Inferior parietal cortex (tissue), 1 donor: ENCODE results near the gene CMTM7.

ENCODE experiments used
- DNase-seq: peaks from one replicate; pipeline ENCODE4 v3.0.0-alpha.2; 2016; ENCODE audit errors: extremely low spot score

The CMTM7 gene, protein sequence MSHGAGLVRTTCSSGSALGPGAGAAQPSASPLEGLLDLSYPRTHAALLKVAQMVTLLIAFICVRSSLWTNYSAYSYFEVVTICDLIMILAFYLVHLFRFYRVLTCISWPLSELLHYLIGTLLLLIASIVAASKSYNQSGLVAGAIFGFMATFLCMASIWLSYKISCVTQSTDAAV

DNA sequence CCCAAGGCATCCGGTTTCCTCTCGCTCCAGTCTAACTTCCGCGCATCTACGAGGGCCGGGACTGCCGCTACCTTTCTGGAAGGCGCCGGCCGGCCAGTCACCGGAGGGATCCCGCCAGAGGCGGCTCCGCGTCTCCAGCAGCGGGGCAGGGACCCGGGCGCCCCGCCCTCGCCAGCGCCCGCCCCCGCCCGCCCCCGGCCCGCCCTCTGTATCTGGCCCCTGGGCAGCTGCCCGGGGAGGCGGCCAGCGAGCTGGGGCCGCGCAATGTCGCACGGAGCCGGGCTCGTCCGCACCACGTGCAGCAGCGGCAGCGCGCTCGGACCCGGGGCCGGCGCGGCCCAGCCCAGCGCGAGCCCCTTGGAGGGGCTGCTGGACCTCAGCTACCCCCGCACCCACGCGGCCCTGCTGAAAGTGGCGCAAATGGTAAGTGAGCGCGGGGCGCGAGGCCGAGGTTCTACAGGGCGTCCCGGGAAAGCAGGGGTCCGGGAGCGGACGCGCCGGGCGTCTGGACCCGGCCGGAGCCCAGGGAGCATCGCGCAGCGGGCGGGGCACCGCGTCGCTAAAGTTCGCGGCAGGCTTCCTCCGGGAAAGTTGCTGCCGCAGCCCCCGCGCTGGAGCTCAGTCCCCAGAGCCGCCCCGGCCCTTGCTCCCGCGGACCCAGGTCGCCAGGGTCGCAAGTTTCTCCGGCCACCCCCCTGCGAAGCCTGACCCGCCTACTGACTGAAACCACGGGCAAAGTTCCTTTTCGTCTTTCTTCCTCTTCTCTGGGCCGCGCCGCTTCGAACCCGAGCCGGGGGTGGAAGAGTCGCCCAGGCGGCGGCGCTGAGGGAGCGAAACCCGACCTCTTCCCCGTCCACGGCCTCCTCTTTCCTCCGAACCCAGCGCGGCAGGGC is at the start of gene CMTM7:
TSS of gene CMTM7 (plus strand) at position 211 of the 893 bp plus-strand sequence. CDS start at position 265, 54 bp downstream.
- DNase-seq: no peak

DNA sequence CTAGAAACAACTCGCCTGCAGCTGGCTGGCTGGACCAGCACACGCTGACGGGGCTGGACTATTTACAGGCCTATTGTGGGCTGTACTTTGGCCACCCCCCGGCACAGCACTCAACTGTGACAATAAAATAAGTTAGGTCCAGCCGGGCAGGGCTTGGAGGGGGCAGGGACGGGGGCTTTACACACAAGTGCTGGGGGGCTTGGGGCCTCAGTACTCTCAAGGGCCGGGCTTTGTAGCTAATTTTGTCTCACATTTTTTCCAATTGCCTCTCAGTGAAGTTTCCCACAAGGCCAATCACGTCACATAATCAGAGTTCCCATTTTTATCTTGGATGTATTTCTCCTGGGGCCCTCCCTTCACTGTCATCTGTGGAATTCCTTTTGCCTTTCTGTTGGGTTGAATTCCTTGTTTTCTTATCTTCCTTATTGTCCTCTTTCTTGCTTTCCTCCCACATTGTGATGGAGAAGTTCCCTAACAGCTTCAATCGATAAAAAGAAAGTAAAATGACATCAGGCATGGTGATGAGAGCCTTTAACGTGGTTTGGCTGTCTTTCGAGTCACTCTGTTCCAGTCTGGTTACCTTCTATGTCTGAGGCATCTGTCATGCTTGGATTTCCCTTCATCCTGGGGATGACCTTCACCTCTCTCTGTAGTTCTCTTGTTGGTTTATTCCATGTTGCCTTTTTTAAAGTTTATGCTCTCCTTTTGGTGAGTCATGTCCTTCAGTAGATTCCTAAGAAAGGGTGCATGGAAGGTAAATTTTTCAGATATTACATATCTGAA is 44.1 kb upstream of the CMTM7 start:
- DNase-seq: no peak

DNA sequence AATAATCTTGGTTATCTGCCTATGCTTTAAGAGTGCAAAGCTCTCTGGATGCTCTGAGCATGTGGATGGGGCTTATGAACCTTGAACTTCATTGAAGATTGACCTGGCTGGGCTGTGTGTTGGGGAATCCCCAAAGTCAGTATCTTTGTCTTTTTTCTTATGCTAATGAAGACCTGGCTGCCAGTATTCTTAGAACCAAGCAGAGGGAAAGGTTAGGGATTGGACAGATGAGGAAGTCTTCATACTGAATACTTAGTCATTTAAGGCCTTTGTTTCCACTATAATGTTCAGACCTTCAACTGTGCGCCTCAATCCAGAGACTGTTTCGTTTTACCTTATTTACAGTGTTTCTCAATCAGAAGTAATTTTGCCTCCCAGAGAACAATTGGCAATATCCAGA is 42.5 kb upstream of the CMTM7 start:
- no peak for DNase-seq

DNA sequence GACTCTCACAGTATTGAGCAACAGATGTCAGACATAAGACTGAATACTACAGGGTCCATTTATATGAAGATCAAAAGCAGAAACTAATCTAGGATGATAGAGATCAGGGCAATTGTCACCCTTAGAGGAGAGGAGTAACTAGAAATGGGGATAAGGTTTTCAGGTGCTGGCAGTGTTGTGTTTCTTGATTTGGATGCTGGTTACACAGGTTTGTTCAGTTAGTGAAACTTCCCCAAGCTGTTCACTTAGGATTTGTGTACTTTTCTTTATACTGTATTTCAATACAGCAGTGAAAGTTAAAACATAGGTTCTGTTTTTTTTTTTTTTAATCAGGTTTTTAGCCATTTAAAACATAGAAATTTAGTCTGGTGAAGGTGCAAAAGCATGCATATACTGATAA is 39.1 kb upstream of the CMTM7 start:
- no peak for DNase-seq

DNA sequence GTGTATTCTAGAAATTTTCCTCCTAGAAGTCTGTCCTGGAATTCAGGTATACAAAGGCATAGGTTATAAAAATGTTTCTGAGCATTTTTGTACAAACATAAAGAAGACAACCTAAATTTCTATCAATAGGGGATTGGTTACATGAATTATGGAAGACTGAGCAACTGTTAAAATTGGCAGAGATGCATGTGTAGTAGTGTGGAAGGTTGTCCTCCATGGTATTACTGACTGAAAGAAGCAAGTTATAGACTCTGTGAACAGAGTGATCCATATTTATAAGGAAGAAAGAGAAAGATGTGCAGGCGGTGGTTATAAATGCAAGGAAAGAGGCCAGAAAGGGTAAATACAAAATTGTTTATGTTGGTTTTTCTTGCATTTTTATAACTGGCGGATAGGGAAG is 38.3 kb upstream of the CMTM7 start:
- DNase-seq: no peak

DNA sequence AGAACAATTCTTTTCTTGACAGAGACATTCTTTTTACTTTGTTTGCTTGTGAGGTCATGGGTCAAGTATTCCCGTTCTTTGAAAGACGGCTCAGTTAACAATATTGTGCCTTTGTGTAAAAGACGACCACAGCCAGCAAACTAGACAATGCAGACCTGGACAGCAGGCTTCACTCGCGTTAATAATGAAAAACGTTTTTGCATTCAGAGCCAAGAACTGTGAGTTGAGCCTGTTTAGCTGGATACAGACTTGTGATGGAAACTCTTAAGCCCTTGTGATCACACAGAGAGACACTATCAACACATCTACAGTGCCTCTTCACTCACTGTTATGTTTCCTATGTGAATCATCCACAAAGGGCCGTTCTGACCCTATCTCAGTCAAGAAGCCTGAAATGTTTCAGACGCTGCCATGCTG is 37.3 kb upstream of the CMTM7 start:
- no peak for DNase-seq

DNA sequence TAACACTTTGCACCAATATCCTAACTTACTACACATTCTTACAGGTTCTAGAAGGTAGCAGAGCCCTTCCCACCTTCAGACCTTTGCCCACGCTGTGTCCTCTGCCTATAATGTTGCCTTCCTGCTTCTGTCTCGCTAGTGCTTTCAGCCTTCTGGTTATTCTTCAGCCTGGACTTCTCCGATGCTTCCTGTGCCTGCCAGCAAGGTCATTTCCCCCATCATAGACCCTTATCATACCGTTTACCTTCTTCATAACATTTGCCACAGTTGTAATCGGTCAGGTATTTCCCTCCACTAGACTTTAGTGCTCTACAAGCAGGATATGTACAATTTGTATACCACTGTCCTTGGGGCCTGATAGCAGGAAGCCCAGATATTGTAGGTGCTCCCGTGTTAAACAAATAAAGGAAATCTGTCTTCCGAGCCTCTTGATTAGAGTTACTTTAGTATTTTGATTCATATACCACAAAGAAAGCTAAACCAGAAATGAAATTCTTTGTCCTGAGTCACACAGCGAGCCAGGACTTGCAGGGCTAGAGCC is 35.8 kb upstream of the CMTM7 start:
- DNase-seq: no peak

DNA sequence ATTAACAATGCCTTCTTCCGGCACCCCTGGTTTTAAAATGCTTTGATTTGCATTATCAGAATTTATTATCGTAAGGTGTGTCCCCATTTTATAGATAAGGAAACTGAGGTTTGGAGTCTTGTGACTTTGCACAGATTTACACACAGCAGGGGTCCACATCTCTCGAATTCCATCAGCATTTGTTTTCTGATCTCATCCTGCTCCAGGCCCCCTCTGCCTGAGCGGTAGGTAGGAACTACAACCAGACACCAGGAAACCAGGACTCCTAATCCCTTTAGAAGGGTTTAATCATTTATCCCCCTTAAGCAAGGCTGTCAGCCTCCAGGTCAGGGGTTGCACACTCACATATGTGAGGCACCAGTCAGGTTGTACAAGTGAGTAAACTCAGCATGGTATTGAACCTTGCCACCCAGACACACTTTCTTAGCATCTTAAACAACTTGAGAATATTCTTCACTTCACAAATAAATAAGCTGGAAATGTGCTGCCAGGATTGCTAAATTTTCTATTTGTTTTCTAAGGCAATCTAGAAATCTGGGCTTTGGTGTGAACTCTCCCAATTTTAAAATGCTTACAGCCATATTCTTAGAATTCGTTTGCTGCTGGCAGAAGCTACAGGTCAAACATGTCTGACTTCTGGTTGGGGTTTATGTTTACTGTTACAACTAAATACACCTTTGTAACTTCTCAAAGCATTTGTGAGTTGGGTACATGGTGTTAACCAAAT is 31.7 kb upstream of the CMTM7 start:
- no peak for DNase-seq

DNA sequence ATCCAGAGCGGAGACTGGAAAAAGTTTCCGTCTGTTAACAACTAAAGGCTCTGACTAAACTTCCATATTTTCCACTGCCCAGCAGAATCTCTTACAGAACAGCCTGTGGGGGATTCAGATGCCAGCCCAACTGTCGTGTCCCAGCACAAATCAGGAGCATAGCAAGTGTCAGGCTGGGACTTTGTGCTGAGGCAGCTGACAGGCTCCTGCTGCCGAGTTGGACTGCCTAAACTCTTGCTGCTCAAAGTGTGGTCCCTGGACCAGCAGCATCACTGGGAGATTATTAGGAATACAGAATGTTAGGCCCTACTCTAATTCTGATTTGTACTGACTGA is 31.2 kb upstream of the CMTM7 start:
- DNase-seq: no peak

DNA sequence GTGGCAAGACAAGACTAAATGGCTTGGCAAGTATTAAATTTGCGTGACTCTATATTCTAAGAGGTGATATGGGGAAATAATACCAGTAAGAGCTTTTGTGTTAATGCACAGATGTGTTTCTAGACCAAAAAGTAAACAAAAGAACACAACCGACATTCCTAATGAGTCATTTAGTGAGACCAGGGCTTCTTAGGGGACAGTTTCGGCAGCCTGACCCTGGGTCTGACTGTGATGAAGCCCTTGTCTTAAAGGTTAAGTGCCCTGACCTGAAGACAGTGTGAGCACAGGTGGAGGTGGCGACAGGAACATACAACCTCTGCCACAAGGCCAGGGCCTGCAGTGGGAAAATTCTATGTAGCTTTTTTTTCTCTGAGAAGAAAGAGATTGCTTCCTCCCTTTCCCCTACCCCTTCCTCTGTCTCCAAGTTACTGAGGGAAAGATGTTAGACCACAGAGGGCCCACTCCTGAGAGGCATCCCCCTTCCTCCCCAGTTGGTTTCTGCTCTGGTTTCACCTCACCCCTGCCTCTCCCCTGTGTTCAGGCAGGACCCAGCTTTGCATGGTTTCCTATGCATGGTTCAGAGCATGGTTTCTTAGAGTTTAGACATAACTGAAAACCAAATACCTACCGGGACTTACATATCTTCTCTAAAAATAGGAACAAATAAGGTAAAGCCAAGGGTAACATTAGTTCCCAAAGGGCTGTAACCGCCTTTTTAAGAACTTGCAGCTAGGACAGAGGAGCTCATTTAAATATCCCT is 24.8 kb upstream of the CMTM7 start:
- no peak for DNase-seq

DNA sequence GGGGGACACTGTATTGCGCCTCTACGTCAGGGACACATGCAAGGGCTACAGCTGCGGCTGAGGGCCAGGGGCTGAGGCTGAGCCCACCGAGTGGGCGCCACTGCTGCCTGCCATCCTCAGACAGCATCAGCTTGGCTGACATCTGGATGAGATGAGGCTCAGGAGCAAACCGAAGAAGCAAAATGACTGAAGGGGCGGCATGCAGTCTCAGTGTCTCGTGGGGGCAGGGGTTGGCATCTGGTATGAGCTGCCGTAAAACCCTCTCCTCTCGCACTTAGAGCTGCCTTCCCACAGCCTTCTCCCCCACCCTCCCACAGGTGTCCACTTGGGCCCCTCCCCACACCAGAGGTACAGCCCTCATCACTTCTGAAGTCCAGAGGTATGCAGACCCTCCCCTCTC is 24.2 kb upstream of the CMTM7 start:
- DNase-seq: no peak

DNA sequence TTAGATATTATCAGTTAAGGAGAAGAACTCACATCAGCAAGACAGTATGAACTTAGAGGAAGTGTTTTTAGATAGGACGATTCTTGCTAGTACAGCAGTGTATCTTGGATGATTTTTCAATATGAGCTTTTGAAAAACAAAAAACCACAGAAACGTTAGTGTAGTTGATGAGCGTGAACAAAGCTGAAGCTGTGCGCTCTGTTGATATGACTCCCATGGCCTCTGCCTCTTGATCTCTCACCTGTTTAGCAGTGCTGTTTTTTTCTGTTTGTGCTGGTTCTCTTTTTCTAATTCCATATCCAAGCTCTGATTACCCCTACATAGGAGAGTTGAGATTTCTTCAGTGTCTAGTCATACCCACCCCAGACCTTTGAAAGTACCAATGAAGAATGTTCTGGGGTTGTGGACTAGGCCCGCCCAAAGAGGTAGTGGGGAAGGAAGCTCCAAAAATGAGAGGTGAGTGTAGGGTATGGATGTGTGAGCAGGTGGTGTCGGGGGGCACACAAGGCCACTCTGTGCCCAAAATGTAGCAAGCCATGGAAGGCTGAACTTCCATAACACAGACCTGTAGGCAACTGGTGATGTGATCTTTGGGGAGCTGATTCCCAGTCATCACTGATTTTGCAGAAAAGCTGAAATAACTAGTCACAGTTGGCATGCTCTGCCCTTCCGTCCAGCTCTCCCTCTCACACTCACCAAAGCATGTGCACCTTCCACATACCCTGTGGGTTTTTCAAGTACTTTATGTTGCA is 20.0 kb upstream of the CMTM7 start:
- DNase-seq: no peak

DNA sequence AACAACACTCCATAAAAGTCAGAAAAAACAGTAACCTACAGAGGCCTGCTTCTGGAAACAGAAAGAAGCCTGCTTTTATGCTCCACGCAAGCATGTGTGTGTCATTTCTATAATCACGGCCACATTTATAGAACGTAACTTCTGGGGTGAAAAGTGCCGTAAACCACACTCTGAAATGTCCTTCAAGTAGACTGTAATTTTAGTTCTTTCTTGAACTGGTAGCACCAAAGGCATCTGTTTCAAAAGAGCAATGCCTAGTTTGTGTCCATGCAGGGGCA is 19.5 kb upstream of the CMTM7 start:
- DNase-seq: no peak

DNA sequence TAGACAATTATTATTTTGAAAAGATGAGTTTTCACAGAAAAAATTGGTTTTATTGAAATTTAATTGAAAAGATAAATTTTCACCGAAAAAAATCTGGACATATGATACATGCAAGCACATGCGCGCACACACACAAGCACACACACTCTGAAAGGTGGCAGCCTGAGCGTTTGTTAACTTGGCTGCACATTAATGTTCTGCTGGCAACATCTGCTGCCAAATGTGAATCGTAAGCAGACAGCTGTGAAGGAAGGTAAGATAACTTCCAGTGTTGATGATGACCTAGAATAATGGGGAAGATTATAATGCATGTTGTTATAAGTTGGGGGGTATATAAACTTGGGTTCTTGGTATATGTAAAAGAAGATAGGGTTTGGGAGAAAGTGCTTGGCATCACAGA is 18.4 kb upstream of the CMTM7 start:
- no peak for DNase-seq

DNA sequence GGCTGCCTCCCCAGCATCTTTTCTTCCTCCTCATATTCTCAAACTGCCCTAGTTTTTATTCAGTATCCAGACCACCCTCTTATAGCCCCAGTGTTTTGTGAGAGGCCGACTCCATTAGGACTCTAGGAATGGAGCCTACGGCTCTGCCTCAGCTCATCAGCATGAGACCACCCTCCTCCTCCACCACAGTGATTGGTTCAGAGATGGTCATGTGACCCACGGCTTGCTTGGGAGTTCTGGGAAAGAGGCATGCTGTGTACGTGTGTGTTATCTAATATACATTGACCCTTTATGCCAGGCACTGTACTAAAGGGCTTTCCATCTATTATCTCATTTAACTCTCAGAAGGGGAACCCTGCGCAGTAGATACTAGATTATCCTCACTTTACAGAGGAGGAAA is 17.8 kb upstream of the CMTM7 start:
- DNase-seq: no peak

DNA sequence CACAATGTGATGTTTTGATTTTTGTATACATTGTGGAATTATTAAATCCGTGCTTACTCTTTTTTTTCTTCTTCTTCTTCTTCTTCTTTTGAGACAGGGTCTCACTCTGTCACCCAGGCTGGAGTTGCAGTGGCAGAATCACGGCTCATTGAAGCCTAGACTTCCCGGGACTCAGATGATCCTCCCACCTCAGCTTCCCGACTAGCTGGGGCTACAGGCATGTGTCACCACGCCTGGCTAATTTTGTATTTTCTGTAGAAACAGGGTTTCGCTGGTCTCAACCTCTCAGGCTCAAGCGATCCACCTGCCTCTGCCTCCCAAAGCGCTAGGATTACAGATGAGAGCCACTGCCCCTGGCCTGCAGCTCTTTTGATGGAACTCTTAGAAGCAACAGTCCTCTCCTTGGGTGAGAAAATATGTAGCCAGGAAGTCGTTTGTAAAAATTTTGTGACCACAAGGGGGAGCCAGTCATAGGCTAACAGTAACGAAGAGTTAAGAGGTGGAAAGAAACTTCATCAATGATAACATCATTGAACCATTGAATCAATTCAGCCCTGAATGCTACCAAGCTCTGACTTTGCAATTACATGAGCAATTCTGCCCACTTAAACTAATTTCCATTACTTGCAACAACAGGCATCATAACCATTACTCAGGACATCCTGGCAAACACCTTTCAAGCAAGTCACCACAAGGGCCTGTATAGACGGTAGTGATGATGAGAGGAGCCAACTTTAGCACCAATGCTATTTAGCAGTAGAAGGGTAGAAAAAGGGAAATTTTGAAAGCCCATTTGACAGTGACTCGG is 16.7 kb upstream of the CMTM7 start:
- DNase-seq: peak; percentile 89

DNA sequence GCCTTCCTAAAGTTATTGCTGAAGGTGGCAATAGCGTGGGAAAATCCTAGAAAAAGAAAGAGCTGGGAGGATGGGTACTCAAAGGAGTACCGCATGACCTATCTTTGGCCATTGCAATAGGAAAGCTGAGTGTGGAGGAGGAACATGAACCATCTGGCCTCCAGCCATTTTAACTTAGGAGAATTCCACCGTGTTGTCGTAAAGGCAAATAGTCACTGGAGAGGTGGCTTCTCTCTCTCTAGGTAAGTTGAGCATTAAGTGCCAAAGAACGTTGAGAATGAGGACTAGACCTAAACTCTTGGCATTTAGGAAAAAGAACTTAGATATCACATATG is 16.1 kb upstream of the CMTM7 start:
- DNase-seq: no peak

DNA sequence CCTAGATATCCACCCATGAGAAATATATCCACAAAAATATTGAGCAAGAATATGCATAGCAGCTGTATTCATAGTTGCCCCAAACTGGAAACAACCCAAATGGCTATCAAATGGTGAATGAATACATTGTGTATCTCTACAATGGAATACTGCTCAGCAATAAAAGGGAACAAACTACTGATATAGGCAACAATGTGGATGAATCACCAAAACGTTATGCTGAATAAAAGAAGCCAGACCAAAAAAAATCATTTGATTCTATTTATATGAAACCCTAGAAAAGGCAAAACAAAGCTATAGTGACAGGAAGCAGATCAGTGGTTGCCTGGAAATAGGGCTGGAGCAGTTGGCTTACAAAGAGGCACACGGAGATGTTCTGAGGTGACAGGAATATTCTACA is 15.5 kb upstream of the CMTM7 start:
- DNase-seq: peak; percentile 13

DNA sequence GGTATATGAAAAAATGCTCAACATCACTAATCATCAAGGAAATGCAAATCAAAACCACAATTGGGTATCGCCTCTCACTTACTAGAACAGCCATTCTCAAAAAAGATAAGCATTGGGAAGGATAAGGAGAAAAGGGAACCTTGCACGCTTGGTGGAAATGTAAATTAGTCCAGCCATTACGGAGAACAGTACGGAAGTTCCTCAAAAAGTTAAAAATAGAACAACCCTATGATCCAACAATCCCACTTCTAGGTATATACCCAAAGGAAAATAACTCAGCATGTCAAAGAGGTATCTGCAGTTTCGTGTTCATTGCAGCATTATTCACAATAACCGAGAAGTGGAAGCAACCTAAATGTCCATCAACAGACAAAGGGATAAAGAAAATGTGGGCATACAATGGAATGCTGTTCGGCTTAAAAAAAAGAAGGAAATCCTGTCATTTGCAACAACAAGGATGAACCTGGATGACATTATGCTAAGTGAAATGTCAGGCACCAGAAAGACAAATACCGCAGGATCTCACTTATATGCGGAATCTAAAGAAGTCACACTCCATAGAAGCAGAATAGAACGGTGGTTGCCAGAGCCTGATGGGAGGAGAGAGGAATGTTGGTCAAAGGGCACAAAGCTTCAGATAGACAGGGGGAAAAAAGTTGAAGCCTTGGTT is 11.7 kb upstream of the CMTM7 start:
- DNase-seq: no peak
